Neural cell (in vitro differentiated cells): ENCODE measurements around the gene WDR1.

ENCODE experiments used
- CTCF ChIP-seq: fragments of 450-650 bp; IDR thresholded peaks from 2 replicates; pipeline ENCODE4 v1.5.1; 2014; ENCODE audit warnings: antibody characterized with exemption, mild to moderate bottlenecking, moderate library complexity; ENCODE audit not compliant: poor library complexity, severe bottlenecking
- MXI1 ChIP-seq: fragments of 450-650 bp; conservative IDR thresholded peaks from 2 replicates; pipeline ENCODE4 v1.6.1; 2014; ENCODE audit warnings: antibody characterized with exemption, mild to moderate bottlenecking; ENCODE audit not compliant: poor library complexity, severe bottlenecking
- POLR2AphosphoS5 ChIP-seq: IDR thresholded peaks from 2 replicates; pipeline ENCODE4 v1.6.1; 2012

DNA sequence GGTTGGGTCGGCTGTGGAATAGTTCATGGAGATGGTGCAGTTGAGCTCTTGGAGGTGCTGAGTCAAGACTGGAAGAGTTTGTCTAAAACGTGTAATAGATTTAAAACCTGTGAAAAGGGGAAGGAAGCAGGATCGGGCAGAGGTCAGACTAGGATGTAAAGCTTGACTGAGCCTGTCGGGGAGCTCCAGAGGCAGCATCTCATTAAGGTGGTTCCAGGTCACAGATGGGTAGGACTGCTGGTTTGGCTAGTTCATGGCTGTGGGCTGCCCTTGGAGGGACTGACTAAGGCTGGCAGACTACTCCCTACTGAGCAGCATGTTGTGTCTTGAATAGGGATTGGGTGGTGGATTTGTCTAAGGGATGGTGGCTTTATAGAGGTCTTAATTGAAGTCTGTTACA is 28.4 kb upstream of the WDR1 start:
- TF ChIP-seq CTCF (no peak), POLR2AphosphoS5 (no peak), MXI1 (no peak)
